LNCaP clone FGC (cell line): ENCODE results near the gene ILF3.

Experiments
- DNase-seq: peaks from one replicate; pipeline ENCODE4 v3.0.0-alpha.2; 2011; ENCODE audit warnings: low read depth
- H3K4me3 ChIP-seq: 2 replicates; pipeline ENCODE4 v1.5.1; 2011; ENCODE audit warnings: mild to moderate bottlenecking, low read depth, low read length, control low read depth
- CTCF ChIP-seq: IDR thresholded peaks from 2 replicates; pipeline ENCODE4 v1.5.1; 2012; ENCODE audit warnings: mild to moderate bottlenecking; ENCODE audit not compliant: control insufficient read depth, insufficient read depth; ENCODE audit errors: extremely low read depth

ILF3 gene

GRCh38 chr19:10735741-10736140 is 81.6 kb downstream of the ILF3 start:
- no peak for DNase-seq
- TF ChIP-seq CTCF = no peak

GRCh38 chr19:10736189-10736588 is 82.0 kb downstream of the ILF3 start:
- H3K4me3 ChIP-seq = no peak overlapping the region
- no peak for TF ChIP-seq CTCF
- DNase-seq = no peak

More at GRCh38 chr19:10735741-10736140, 81.6 kb downstream of the ILF3 start:
- no peak overlapping the region for H3K4me3 ChIP-seq

GRCh38 chr19:10736916-10737551 is 82.9 kb downstream of the ILF3 start:
- no peak for TF ChIP-seq CTCF
- no peak overlapping the region for H3K4me3 ChIP-seq
- DNase-seq = no peak

GRCh38 chr19:10737722-10738121 is 83.6 kb downstream of the ILF3 start:
- H3K4me3 ChIP-seq = no peak overlapping the region
- no peak for DNase-seq
- no peak for TF ChIP-seq CTCF

- no peak for DNase-seq
- no peak for TF ChIP-seq CTCF
- no peak overlapping the region for H3K4me3 ChIP-seq
These were observed 86.7 kb downstream of the ILF3 start for GRCh38 chr19:10740798-10741197.
